T-helper 17 cell (primary cell): ENCODE results near the gene HDAC11. TPM values are rescaled to one million over a fixed set of nuclear protein-coding genes. Genes with fewer than 3 reads are reported as not detected.
"Not testable (repeated sequence)": the region's sequence is repeated elsewhere in the genome, so short reads cannot be mapped to it uniquely, and the experiment has no call there.

Experiments used
- ATAC-seq: fragments of 150-1000 bp; cut with Tn5 transposase; 2 replicates; pipeline ENCODE4 v1.10.0; 2021; ENCODE audit warnings: mild to moderate bottlenecking, moderate library complexity
- DNase-seq, 3 donors: peaks; one replicate each; pipeline versions ENCODE4 v3.0.0 to v3.0.0-alpha.2; 2020 to 2021
- H3K9me3 ChIP-seq: one replicate; pipeline ENCODE4 v1.7.0; 2013; ENCODE audit warnings: low read length, mild to moderate bottlenecking; ENCODE audit not compliant: control insufficient read depth, poor library complexity, severe bottlenecking
- H3K27ac Mint-ChIP-seq: one replicate; pipeline ENCODE4 v1.8.0; 2022; ENCODE audit warnings: mild to moderate bottlenecking, moderate library complexity, mixed read lengths
- H3K27me3 Mint-ChIP-seq: one replicate; pipeline ENCODE4 v1.8.0; 2022; ENCODE audit warnings: mixed read lengths
- H3K36me3 Mint-ChIP-seq: one replicate; pipeline ENCODE4 v1.8.0; 2022; ENCODE audit warnings: low read depth, mixed read lengths
- H3K4me1 Mint-ChIP-seq: one replicate; pipeline ENCODE4 v1.8.0; 2022; ENCODE audit warnings: mild to moderate bottlenecking, mixed read lengths
- H3K4me3 Mint-ChIP-seq: one replicate; pipeline ENCODE4 v1.8.0; 2022; ENCODE audit warnings: mild to moderate bottlenecking, moderate library complexity, mixed read lengths
- total RNA-seq, 4 donors: library from RNA in 2 of 4; stranded (reverse) in 2 of 4; gene quantifications; one replicate each; pipeline ENCODE4 v1.2.3 and lab custom pipeline; 2022 to 2026

The HDAC11 gene
- total RNA-seq, 2 donors from 2014 or later: 2.3 to 6.1 TPM

- DNase-seq (no peak), ATAC-seq (no peak)
- peaks cover 4% of the 10 kb centered on the region for H3K4me1 Mint-ChIP-seq
- no peaks in the 10 kb centered on the region for H3K9me3 ChIP-seq
- no peak overlapping the region for H3K27ac Mint-ChIP-seq
- no peak overlapping the region for H3K4me3 Mint-ChIP-seq
- peaks cover 12% of the 10 kb centered on the region for H3K27me3 Mint-ChIP-seq
- no peaks in the 10 kb centered on the region for H3K36me3 Mint-ChIP-seq
These were observed 4.1 kb upstream of the HDAC11 start for GRCh38 chr3:13475871-13476590.

GRCh38 chr3:13477943-13478342, 2.2 kb upstream of the HDAC11 start:
- Mint-ChIP-seq H3K36me3 (no peaks in the 10 kb centered on the region), H3K27me3 (peaks cover 11% of the 10 kb centered on the region), H3K4me3 (no peak overlapping the region), H3K4me1 (peaks cover 10% of the 10 kb centered on the region), H3K27ac (no peak overlapping the region)
- DNase-seq: no peak
- no peaks in the 10 kb centered on the region for H3K9me3 ChIP-seq
- no peak for ATAC-seq

GRCh38 chr3:13479332-13479581, 849 bp upstream of the HDAC11 start:
- ATAC-seq (no peak), DNase-seq (peak in 2 of 3 donors; percentile 17 to 20)
- Mint-ChIP-seq H3K27me3 (peaks cover 3% of the 10 kb centered on the region), H3K36me3 (no peaks in the 10 kb centered on the region), H3K27ac (peak overlapping the region; percentile 90), H3K4me3 (peak overlapping the region; percentile 89), H3K4me1 (peaks cover 12% of the 10 kb centered on the region)
- H3K9me3 ChIP-seq: no peaks in the 10 kb centered on the region

- H3K4me1 Mint-ChIP-seq: peaks cover 20% of the 10 kb centered on the region
- ATAC-seq (peak; percentile 35), DNase-seq (peak; percentile 25 to 49 (median 38))
- no peaks in the 10 kb centered on the region for H3K9me3 ChIP-seq
- no peaks in the 10 kb centered on the region for H3K36me3 Mint-ChIP-seq
- H3K27ac Mint-ChIP-seq: peak overlapping the region; percentile 41
- H3K4me3 Mint-ChIP-seq: peak overlapping the region; percentile 89
- no peaks in the 10 kb centered on the region for H3K27me3 Mint-ChIP-seq
These were observed 523 bp downstream of the HDAC11 start for GRCh38 chr3:13480340-13481318.

- Mint-ChIP-seq H3K27me3 (no peaks in the 10 kb centered on the region), H3K36me3 (no peaks in the 10 kb centered on the region), H3K4me3 (peak overlapping the region; percentile 50), H3K4me1 (peaks cover 20% of the 10 kb centered on the region), H3K27ac (peak overlapping the region; percentile 81)
- ATAC-seq (no peak), DNase-seq (no peak)
- no peaks in the 10 kb centered on the region for H3K9me3 ChIP-seq
These were observed 2.1 kb downstream of the HDAC11 start for GRCh38 chr3:13482106-13482690.

GRCh38 chr3:13483286-13483685, 3.2 kb downstream of the HDAC11 start:
- peak overlapping the region; percentile 39 for H3K27ac Mint-ChIP-seq
- H3K4me3 Mint-ChIP-seq: no peak overlapping the region
- ATAC-seq (no peak), DNase-seq (no peak)
- no peaks in the 10 kb centered on the region for H3K9me3 ChIP-seq
- H3K36me3 Mint-ChIP-seq: no peaks in the 10 kb centered on the region
- no peaks in the 10 kb centered on the region for H3K27me3 Mint-ChIP-seq
- peaks cover 27% of the 10 kb centered on the region for H3K4me1 Mint-ChIP-seq

- H3K9me3 ChIP-seq: no peaks in the 10 kb centered on the region
- H3K36me3 Mint-ChIP-seq: no peaks in the 10 kb centered on the region
- no peak overlapping the region for H3K4me3 Mint-ChIP-seq
- peaks cover 27% of the 10 kb centered on the region for H3K4me1 Mint-ChIP-seq
- DNase-seq (no peak), ATAC-seq (no peak)
- H3K27me3 Mint-ChIP-seq: no peaks in the 10 kb centered on the region
- H3K27ac Mint-ChIP-seq: no peak overlapping the region
These were observed 4.0 kb downstream of the HDAC11 start for GRCh38 chr3:13483988-13484695.

- Mint-ChIP-seq H3K4me3 (no peak overlapping the region), H3K4me1 (peaks cover 27% of the 10 kb centered on the region), H3K27me3 (no peaks in the 10 kb centered on the region), H3K36me3 (no peaks in the 10 kb centered on the region), H3K27ac (peak overlapping the region; percentile 91)
- DNase-seq (no peak), ATAC-seq (no peak)
- H3K9me3 ChIP-seq: no peaks in the 10 kb centered on the region
These were observed 4.9 kb downstream of the HDAC11 start for GRCh38 chr3:13484851-13485590.

- not testable (repeated sequence) for ATAC-seq, H3K36me3 Mint-ChIP-seq, H3K9me3 ChIP-seq, DNase-seq, H3K27me3 Mint-ChIP-seq, H3K4me3 Mint-ChIP-seq
- Mint-ChIP-seq H3K27ac (peak overlapping the region; percentile 91), H3K4me1 (peaks cover 23% of the 10 kb centered on the region)
These were observed 5.8 kb downstream of the HDAC11 start for GRCh38 chr3:13485630-13486562.

GRCh38 chr3:13487403-13487802, 7.3 kb downstream of the HDAC11 start:
- H3K27me3 Mint-ChIP-seq: no peaks in the 10 kb centered on the region
- no peak overlapping the region for H3K4me3 Mint-ChIP-seq
- H3K9me3 ChIP-seq: no peaks in the 10 kb centered on the region
- peaks cover 21% of the 10 kb centered on the region for H3K4me1 Mint-ChIP-seq
- ATAC-seq (no peak), DNase-seq (no peak)
- no peaks in the 10 kb centered on the region for H3K36me3 Mint-ChIP-seq
- peak overlapping the region; percentile 75 for H3K27ac Mint-ChIP-seq

GRCh38 chr3:13491206-13491974, 11.3 kb downstream of the HDAC11 start:
- Mint-ChIP-seq H3K4me3 (no peak overlapping the region), H3K36me3 (no peaks in the 10 kb centered on the region), H3K27ac (no peak overlapping the region), H3K4me1 (peaks cover 13% of the 10 kb centered on the region), H3K27me3 (no peaks in the 10 kb centered on the region)
- DNase-seq (no peak), ATAC-seq (no peak)
- no peaks in the 10 kb centered on the region for H3K9me3 ChIP-seq
